ENCODE measurements around the gene UQCRC1. TPM values are rescaled to one million over a fixed set of nuclear protein-coding genes. Genes with fewer than 3 reads are reported as not detected.

The UQCRC1 gene
- total RNA-seq, 1 experiment from 2014 or later, result 227 TPM

- TF ChIP-seq CTCF (IDR thresholded peaks at IDR 0.05) (peak; percentile 59; the same call in 1 of the 2 replicates), TCF7L2 (IDR thresholded peaks at IDR 0.05; ENCODE audit: low read depth, low read length) (no peak)
- ChIA-PET POLR2A (interaction anchor here (0.6 kb wide), 1 partner anchor 65 kb away, joined by 3 read pairs; no protein-coding TSS in a partner anchor), CTCF (interaction anchor here (0.9 kb wide), 1 partner anchor 112 kb away, joined by 4 read pairs; the partner anchor contains the start of gene ATRIP)
- Histone ChIP-seq H3K36me3 (ENCODE audit: control insufficient read depth, insufficient read depth, low read length) (no peaks in the 10 kb centered on the region), H3K9me3 (ENCODE audit: control insufficient read depth, insufficient read depth, low read depth, low read length) (no peaks in the 10 kb centered on the region), H3K4me3 (ENCODE audit: low read depth in 2 of 2, low read length in 2 of 2) (no peak overlapping the region), H3K27me3 (ENCODE audit: control insufficient read depth, insufficient read depth, low read length) (no peaks in the 10 kb centered on the region), H3K27ac (ENCODE audit: low read length) (no peak overlapping the region), H3K4me1 (ENCODE audit: control insufficient read depth, insufficient read depth, low read length) (peaks cover 3% of the 10 kb centered on the region; the same call in 1 of the 2 replicates)
- DNase-seq (ENCODE audit: low read depth, low spot score), result no peak
- no TSS peak for BruUV-seq (replicated peaks)
- intact Hi-C loops (cut with micrococcal nuclease; ENCODE audit: unreplicated experiment) (no loop called here), in situ Hi-C loops (cut with HindIII; ENCODE audit: low pct_unique_long_range_greater_than_20kb, low sequenced_read_pairs) (no loop called here)
- ATAC-seq, result no peak
Observed at GRCh38 chr3:48558493-48559134, 50.8 kb downstream of the UQCRC1 start.

- in situ Hi-C loops (cut with HindIII; ENCODE audit: low pct_unique_long_range_greater_than_20kb, low sequenced_read_pairs) (no loop called here), intact Hi-C loops (cut with micrococcal nuclease; ENCODE audit: unreplicated experiment) (no loop called here)
- ATAC-seq, result peak; percentile 94
- no peaks in the 10 kb centered on the region for H3K36me3 ChIP-seq (ENCODE audit: control insufficient read depth, insufficient read depth, low read length)
- BruUV-seq (replicated peaks), result no TSS peak
- TF ChIP-seq REST (IDR thresholded peaks at IDR 0.05; ENCODE audit: insufficient read depth in 1 of 2, low read depth in 2 of 2, low read length in 1 of 2) (no peak), SIN3A (IDR thresholded peaks at IDR 0.05; ENCODE audit: borderline replicate concordance, insufficient read depth, low read depth, low read length) (no peak), POLR2AphosphoS5 (IDR thresholded peaks at IDR 0.05; ENCODE audit: low read depth, low read length) (peak; percentile 27; the same call in 1 of the 2 replicates)
- ChIA-PET POLR2A (interaction anchor here (0.7 kb wide), 1 partner anchor 851 kb away, joined by 15 read pairs; no protein-coding TSS in a partner anchor), CTCF (interaction anchor here (0.6 to 1.3 kb wide), 2 partner anchors 56 to 121 kb away, joined by 3 to 4 read pairs; no protein-coding TSS in a partner anchor)
- H3K4me3 ChIP-seq (ENCODE audit: low read depth in 2 of 2, low read length in 2 of 2), result peak within 1 kb of the TSS; percentile 59 to 65
- peak within 1 kb of the TSS; percentile 77 for H3K27ac ChIP-seq (ENCODE audit: low read length)
- no peaks in the 10 kb centered on the region for H3K9me3 ChIP-seq (ENCODE audit: control insufficient read depth, insufficient read depth, low read depth, low read length)
- H3K27me3 ChIP-seq (ENCODE audit: control insufficient read depth, insufficient read depth, low read length), result no peaks in the 10 kb centered on the region
- peak; percentile 95 for DNase-seq (ENCODE audit: low read depth, low spot score)
- H3K4me1 ChIP-seq (ENCODE audit: control insufficient read depth, insufficient read depth, low read length), result no peaks in the 10 kb centered on the region
Observed at GRCh38 chr3:48556796-48557626, 52.4 kb downstream of the UQCRC1 start, which contains the start of gene PFKFB4. PFKFB4 (minus strand) TSS chr3:48556803; CDS start chr3:48556777, 26 bp downstream.
